SK-N-SH (cell line): ENCODE data around the gene LGALS14. TPM values are rescaled to one million over a fixed set of nuclear protein-coding genes. Genes with fewer than 3 reads are reported as not detected.
"Not testable (repeated sequence)": the region's sequence is repeated elsewhere in the genome, so short reads cannot be mapped to it uniquely, and the experiment has no call there.

Experiments used
- CTCF ChIA-PET: fragments of 300-600, 350-600 bp; formaldehyde crosslinking; extraction: SDS; loops from one replicate; lab custom pipeline; 2021; lab: Yijun Ruan, JAX
- POLR2A ChIA-PET: fragments of 350-600 bp; sonication (Branson Sonifier 250); formaldehyde crosslinking; extraction: SDS; loops from one replicate; lab custom pipeline; 2020; ENCODE audit warnings: antibody characterized with exemption, inconsistent platforms; lab: Yijun Ruan, JAX
- DNase-seq: peaks from one replicate; pipeline ENCODE4 v3.0.0; 2012
- H2AFZ ChIP-seq: fragments of 200-600 bp; sonication (generic); 2 replicates; pipeline ENCODE4 v1.8.1; 2016; ENCODE audit warnings: antibody characterized with exemption, mild to moderate bottlenecking, low read depth
- H3F3A ChIP-seq: fragments of 200-600 bp; sonication (generic); replicated peaks from 2 replicates; pipeline ENCODE3; 2016; ENCODE audit warnings: antibody characterized with exemption, mild to moderate bottlenecking; ENCODE audit not compliant: insufficient read depth
- H3K27ac ChIP-seq, 2 experiments: fragments of 200-500 bp in 1 of 2; fragments of 200-600 bp in 1 of 2; sonication (Bioruptor generic) in 1 of 2; sonication (generic), shearing (Covaris generic) in 1 of 2; 2 replicates each; pipeline versions ENCODE4 v1.5.1 to v1.6.1; 2014 to 2016; ENCODE audit warnings: low read depth in 2 of 2, inconsistent platforms in 1 of 2, low read length in 1 of 2, mild to moderate bottlenecking in 1 of 2, mixed read lengths in 1 of 2
- H3K27me3 ChIP-seq: fragments of 200-600 bp; sonication (generic), shearing (Covaris generic); 2 replicates; pipeline ENCODE4 v1.6.1; 2016; ENCODE audit warnings: mixed run types; ENCODE audit not compliant: insufficient read depth
- H3K36me3 ChIP-seq, 2 experiments: fragments of 200-500 bp in 1 of 2; fragments of 200-600 bp in 1 of 2; sonication (Bioruptor generic) in 1 of 2; sonication (generic) in 1 of 2; replicated peaks in 1 of 2; 2 replicates each; pipeline versions ENCODE3 to v1.5.1; 2014 to 2016; ENCODE audit warnings: low read length in 1 of 2, mild to moderate bottlenecking in 1 of 2; ENCODE audit not compliant: insufficient read depth in 2 of 2, control insufficient read depth in 1 of 2
- H3K4me1 ChIP-seq, 2 experiments: fragments of 200-500 bp in 1 of 2; fragments of 200-600 bp in 1 of 2; sonication (Bioruptor generic) in 1 of 2; sonication (generic), shearing (Covaris generic) in 1 of 2; 2 replicates each; pipeline versions ENCODE4 v1.5.1 to v1.6.1; 2014 to 2016; ENCODE audit warnings: low read depth in 1 of 2, low read length in 1 of 2, mixed run types in 1 of 2; ENCODE audit not compliant: insufficient read depth in 2 of 2, control insufficient read depth in 1 of 2
- H3K4me2 ChIP-seq: fragments of 200-600 bp; sonication (generic), shearing (Covaris generic); 2 replicates; pipeline ENCODE4 v1.6.1; 2017; ENCODE audit warnings: mixed run types
- H3K4me3 ChIP-seq, 2 experiments: fragments of 200-500 bp in 1 of 2; fragments of 200-600 bp in 1 of 2; sonication (Bioruptor generic) in 1 of 2; sonication (generic), shearing (Covaris generic) in 1 of 2; 2 replicates each; pipeline versions ENCODE4 v1.5.1 to v1.8.1; 2014 to 2016; ENCODE audit warnings: low read depth in 2 of 2, inconsistent platforms in 1 of 2, low read length in 1 of 2, mild to moderate bottlenecking in 1 of 2, mixed read lengths in 1 of 2, moderate library complexity in 1 of 2
- H3K79me2 ChIP-seq: fragments of 200-600 bp; sonication (generic); 2 replicates; pipeline ENCODE4 v1.8.1; 2017; ENCODE audit warnings: mild to moderate bottlenecking; ENCODE audit not compliant: insufficient read depth
- H3K9ac ChIP-seq: fragments of 200-600 bp; sonication (generic); 2 replicates; pipeline ENCODE4 v1.6.1; 2017; ENCODE audit warnings: mixed run types
- H3K9me2 ChIP-seq: fragments of 200-600 bp; sonication (generic); 2 replicates; pipeline ENCODE4 v1.6.1; 2017; ENCODE audit warnings: mixed run types
- H3K9me3 ChIP-seq: fragments of 200-600 bp; sonication (generic); 2 replicates; pipeline ENCODE4 v1.6.1; 2017; ENCODE audit warnings: mixed run types, mild to moderate bottlenecking, moderate library complexity
- H4K20me1 ChIP-seq: fragments of 200-600 bp; sonication (generic); 2 replicates; pipeline ENCODE4 v1.6.1; 2017; ENCODE audit warnings: mild to moderate bottlenecking, mixed run types; ENCODE audit not compliant: insufficient read depth
- ELF1 ChIP-seq: IDR thresholded peaks from 2 replicates; pipeline ENCODE4 v1.4.0; 2012
- EP300 ChIP-seq, 2 experiments: IDR thresholded peaks; 2 replicates each; pipeline versions ENCODE4 v1.4.0 to v1.6.1; 2012; ENCODE audit warnings: borderline replicate concordance in 1 of 2, low read depth in 1 of 2, low read length in 1 of 2
- EZH2phosphoT487 ChIP-seq: fragments of 200-600 bp; sonication (generic); IDR thresholded peaks from 2 replicates; pipeline ENCODE4 v1.6.1; 2017; ENCODE audit warnings: low read depth, mixed run types, mild to moderate bottlenecking, antibody characterized with exemption, moderate library complexity, borderline replicate concordance
- FOXM1 ChIP-seq: IDR thresholded peaks from 2 replicates; pipeline ENCODE4 v1.4.0; 2012; ENCODE audit warnings: low read depth, mild to moderate bottlenecking
- GABPA ChIP-seq: IDR thresholded peaks from 2 replicates; pipeline ENCODE4 v1.4.0; 2012; ENCODE audit warnings: low read depth, mild to moderate bottlenecking
- GATA2 ChIP-seq: sonication (generic); formaldehyde crosslinking; IDR thresholded peaks from 2 replicates; pipeline ENCODE4 v1.5.0; 2020; ENCODE audit warnings: mild to moderate bottlenecking, missing genetic modification reagents
- JUND ChIP-seq: IDR thresholded peaks from 2 replicates; pipeline ENCODE4 v1.4.0; 2012
- MEF2A ChIP-seq: IDR thresholded peaks from 2 replicates; pipeline ENCODE4 v1.4.0; 2012; ENCODE audit warnings: low read depth, borderline replicate concordance
- NRF1 ChIP-seq: IDR thresholded peaks from 2 replicates; pipeline ENCODE4 v1.6.1; 2012; ENCODE audit warnings: low read depth, mild to moderate bottlenecking, low read length
- REST ChIP-seq: IDR thresholded peaks from 2 replicates; pipeline ENCODE4 v1.6.1; 2012; ENCODE audit warnings: mild to moderate bottlenecking, low read depth, low read length, moderate library complexity
- TCF12 ChIP-seq: IDR thresholded peaks from 2 replicates; pipeline ENCODE4 v1.4.0; 2012
- YY1 ChIP-seq: IDR thresholded peaks from 2 replicates; pipeline ENCODE4 v1.4.0; 2012; ENCODE audit warnings: low read depth, mild to moderate bottlenecking
- ZBTB33 ChIP-seq: IDR thresholded peaks from 2 replicates; pipeline ENCODE4 v1.4.0; 2012; ENCODE audit warnings: low read depth, borderline replicate concordance
- WGBS: methylation state at CpG from one replicate; pipeline ENCODE4 v1.1.6; 2017; ENCODE audit warnings: low lambda C conversion rate; 5-methylcytosine and 5-hydroxymethylcytosine counted together
- polyA plus RNA-seq, 3 experiments: library from polyadenylated mRNA; depleted of rRNA; stranded (reverse); fragments of >200 nt; gene quantifications; 2 replicates each; pipeline ENCODE4 v1.2.3, GENCODE V29; 2012

The LGALS14 gene
- polyA plus RNA-seq, 1 of the 3 experiments (the other 2 are of a cell fraction): not detected

- CTCF ChIA-PET: no interaction called here
- H3K9ac ChIP-seq: no peak overlapping the region
- no peaks in the 10 kb centered on the region for H3K9me2 ChIP-seq
- no peaks in the 10 kb centered on the region for H3K4me1 ChIP-seq
- no peak overlapping the region for H3K4me2 ChIP-seq
- POLR2A ChIA-PET: no interaction called here
- H3K36me3 ChIP-seq: no peaks in the 10 kb centered on the region
- no peaks in the 10 kb centered on the region for H3K79me2 ChIP-seq
- TF ChIP-seq ELF1 (no peak), EP300 (IDR thresholded peaks at IDR 0.05; ENCODE audit: borderline replicate concordance in 1 of 2, low read depth in 1 of 2, low read length in 1 of 2) (no peak), YY1 (no peak), GABPA (no peak), TCF12 (no peak), GATA2 (CRISPR knock-in tag) (no peak), NRF1 (no peak), MEF2A (no peak), FOXM1 (no peak), ZBTB33 (no peak), EZH2phosphoT487 (no peak), JUND (no peak), REST (no peak)
- H3K4me3 ChIP-seq: no peak overlapping the region
- no peaks in the 10 kb centered on the region for H4K20me1 ChIP-seq
- H2AFZ ChIP-seq: no peak overlapping the region
- no peaks in the 10 kb centered on the region for H3K9me3 ChIP-seq
- H3K27me3 ChIP-seq: peaks cover 10% of the 10 kb centered on the region; the same call in 1 of the 2 replicates
- H3F3A ChIP-seq: no peaks in the 10 kb centered on the region
- DNase-seq: no peak
- H3K27ac ChIP-seq: no peak overlapping the region
- 13% methylated on average over 4 of the region's 4 CpGs for WGBS
Observed at GRCh38 chr19:39710333-39710890, 6.1 kb downstream of the LGALS14 start.

GRCh38 chr19:39720144-39720543 is 15.9 kb downstream of the LGALS14 start:
- H3K9me2 ChIP-seq, CTCF ChIA-PET: not testable (repeated sequence)
- WGBS: 1% methylated on average over 3 of the region's 3 CpGs

More at GRCh38 chr19:39720144-39720543, 15.9 kb downstream of the LGALS14 start:
- H3K4me2 ChIP-seq, H3K9ac ChIP-seq, H3K9me3 ChIP-seq, DNase-seq, POLR2A ChIA-PET, H3K79me2 ChIP-seq, H3K27me3 ChIP-seq, H4K20me1 ChIP-seq, H3F3A ChIP-seq, H3K4me3 ChIP-seq, H3K4me1 ChIP-seq, H2AFZ ChIP-seq, H3K27ac ChIP-seq, H3K36me3 ChIP-seq: not testable (repeated sequence)
